ENCODE measurements around the gene CST7.

The CST7 gene

GRCh38 chr20:24983896-24984295, 34.8 kb downstream of the CST7 start:
- TF ChIP-seq CTCF (IDR thresholded peaks at IDR 0.05; ENCODE audit: low read length, missing control alignments): no peak
- no peak for DNase-seq (ENCODE audit: low read depth)
- H3K4me3 ChIP-seq (replicated peaks; ENCODE audit: low read depth, low read length): no peak overlapping the region

- DNase-seq (ENCODE audit: low read depth): no peak
- no peak for TF ChIP-seq CTCF (IDR thresholded peaks at IDR 0.05; ENCODE audit: low read length, missing control alignments)
- H3K4me3 ChIP-seq (replicated peaks; ENCODE audit: low read depth, low read length): no peak overlapping the region
These were observed 36.0 kb downstream of the CST7 start for GRCh38 chr20:24984961-24985640.

GRCh38 chr20:24985802-24986201, 36.7 kb downstream of the CST7 start:
- no peak for TF ChIP-seq CTCF (IDR thresholded peaks at IDR 0.05; ENCODE audit: low read length, missing control alignments)

GRCh38 chr20:24986436-24987015, 37.5 kb downstream of the CST7 start:
- no peak overlapping the region for H3K4me3 ChIP-seq (replicated peaks; ENCODE audit: low read depth, low read length)
- DNase-seq (ENCODE audit: low read depth): no peak
- TF ChIP-seq CTCF (IDR thresholded peaks at IDR 0.05; ENCODE audit: low read length, missing control alignments): no peak

More at GRCh38 chr20:24985802-24986201, 36.7 kb downstream of the CST7 start:
- H3K4me3 ChIP-seq (replicated peaks; ENCODE audit: low read depth, low read length): no peak overlapping the region
- no peak for DNase-seq (ENCODE audit: low read depth)

- H3K4me3 ChIP-seq (replicated peaks; ENCODE audit: low read depth, low read length): no peak overlapping the region
- no peak for TF ChIP-seq CTCF (IDR thresholded peaks at IDR 0.05; ENCODE audit: low read length, missing control alignments)
- no peak for DNase-seq (ENCODE audit: low read depth)
These were observed 38.2 kb downstream of the CST7 start for GRCh38 chr20:24987244-24987643.

- no peak for TF ChIP-seq CTCF (IDR thresholded peaks at IDR 0.05; ENCODE audit: low read length, missing control alignments)
- no peak for DNase-seq (ENCODE audit: low read depth)
- no peak overlapping the region for H3K4me3 ChIP-seq (replicated peaks; ENCODE audit: low read depth, low read length)
These were observed 39.1 kb downstream of the CST7 start for GRCh38 chr20:24987873-24988835.
